IMR-90 (cell line): ENCODE data around the gene TSC2.

Experiments
- BHLHE40 ChIP-seq: fragments of 150-350 bp; IDR thresholded peaks from 2 replicates; pipeline ENCODE4 v1.6.1; 2016; ENCODE audit warnings: mild to moderate bottlenecking, low read depth, low read length
- CHD1 ChIP-seq: IDR thresholded peaks from 2 replicates; pipeline ENCODE4 v1.6.1; 2012; ENCODE audit warnings: low read depth, low read length, improper control_type of control experiment
- CTCF ChIP-seq: conservative IDR thresholded peaks from 2 replicates; pipeline ENCODE4 v1.5.1; 2012; ENCODE audit warnings: mild to moderate bottlenecking, low read depth, low read length, improper control_type of control experiment
- MAZ ChIP-seq: IDR thresholded peaks from 2 replicates; pipeline ENCODE4 v1.6.1; 2012; ENCODE audit warnings: low read depth, mild to moderate bottlenecking, low read length, improper control_type of control experiment, moderate library complexity, borderline replicate concordance
- MXI1 ChIP-seq: IDR thresholded peaks from 2 replicates; pipeline ENCODE4 v1.6.1; 2012; ENCODE audit warnings: low read depth, mild to moderate bottlenecking, low read length, moderate library complexity, borderline replicate concordance
- NFE2L2 ChIP-seq: fragments of 150-350 bp; IDR thresholded peaks from 2 replicates; pipeline ENCODE4 v1.6.1; 2016; ENCODE audit warnings: low read depth, mild to moderate bottlenecking, low read length
- POLR2A ChIP-seq: IDR thresholded peaks from 2 replicates; pipeline ENCODE4 v1.6.1; 2012; ENCODE audit warnings: mild to moderate bottlenecking, low read depth, low read length
- RCOR1 ChIP-seq: IDR thresholded peaks from 2 replicates; pipeline ENCODE4 v1.6.1; 2012; ENCODE audit warnings: mild to moderate bottlenecking, low read length, improper control_type of control experiment; ENCODE audit not compliant: insufficient replicate concordance
- RFX5 ChIP-seq: IDR thresholded peaks from 2 replicates; pipeline ENCODE4 v1.8.0; 2012; ENCODE audit warnings: low read depth, mild to moderate bottlenecking, low read length, moderate library complexity
- SMC3 ChIP-seq: fragments of 150-350 bp; IDR thresholded peaks from 2 replicates; pipeline ENCODE4 v1.6.1; 2016; ENCODE audit warnings: low read depth, mild to moderate bottlenecking, antibody characterized with exemption, low read length, moderate library complexity

- TF ChIP-seq CTCF (no peak), POLR2A (no peak), MXI1 (no peak), NFE2L2 (no peak), CHD1 (no peak), BHLHE40 (no peak), MAZ (no peak), RCOR1 (no peak), RFX5 (no peak), SMC3 (no peak)
These were observed 5.4 kb downstream of the TSC2 start for GRCh38 chr16:2053211-2053610.
